Ascending aorta (tissue), 2 donors: ENCODE results near the gene FAF1. TPM values are rescaled to one million over a fixed set of nuclear protein-coding genes. Genes with fewer than 3 reads are reported as not detected.

ENCODE experiments used
- DNase-seq, 2 donors: peaks; one replicate each; pipeline ENCODE4 v3.0.0-alpha.2; 2019; ENCODE audit warnings: low spot score in 2 of 2
- H3K27ac ChIP-seq, 2 donors: fragments of 200-600 bp; sonication (generic); one replicate each; pipeline ENCODE4 v1.5.1; 2016 to 2017; ENCODE audit warnings: mild to moderate bottlenecking in 1 of 2
- H3K27me3 ChIP-seq: fragments of 200-600 bp; sonication (generic); one replicate; pipeline ENCODE4 v1.5.1; 2017
- H3K36me3 ChIP-seq, 2 donors: fragments of 200-600 bp; sonication (generic); one replicate each; pipeline ENCODE4 v1.5.1; 2016
- H3K4me1 ChIP-seq, 2 donors: fragments of 200-600 bp; sonication (generic); one replicate each; pipeline ENCODE4 v1.5.1; 2016 to 2017; ENCODE audit warnings: mild to moderate bottlenecking in 1 of 2
- H3K4me3 ChIP-seq, 2 donors: fragments of 200-600 bp; sonication (generic); one replicate each; pipeline ENCODE4 v1.5.1; 2016 to 2017; ENCODE audit warnings: mild to moderate bottlenecking in 1 of 2
- H3K9me3 ChIP-seq, 2 donors: fragments of 200-600 bp; sonication (generic); one replicate each; pipeline ENCODE4 v1.5.1; 2016
- CTCF ChIP-seq, 3 experiments: fragments of 200-600 bp in 2 of 3; fragments of 450-650 bp in 1 of 3; sonication (generic) in 2 of 3; IDR thresholded peaks; one replicate each; pipeline ENCODE4 v1.5.1; 2016 to 2019; ENCODE audit warnings: antibody characterized with exemption in 3 of 3, mild to moderate bottlenecking in 1 of 3, moderate library complexity in 1 of 3
- intact Hi-C: fragments of 100-400 bp; cut with DNase I; formaldehyde crosslinking; loops from one replicate; pipeline ENCODE4 v1.15.1; 2023
- total RNA-seq: library from RNA; depleted of rRNA; stranded (reverse); fragments of >200 nt; gene quantifications from one replicate; pipeline ENCODE4 v1.1.0, GENCODE V29; 2016

The FAF1 gene
- total RNA-seq, 1 donor from 2014 or later: 16.4 TPM

- Histone ChIP-seq H3K4me3 (peak overlapping the region in 1 of 2 donors; percentile 24), H3K9me3 (no peaks in the 10 kb centered on the region), H3K36me3 (no peaks in the 10 kb centered on the region), H3K4me1 (peaks cover 10% of the 10 kb centered on the region in 2 donors), H3K27ac (no peak overlapping the region), H3K27me3 (peaks cover 40% of the 10 kb centered on the region)
- intact Hi-C loops: no loop called here
- TF ChIP-seq CTCF (IDR thresholded peaks at IDR 0.05): no peak
- no peak for DNase-seq
Observed at GRCh38 chr1:50416150-50416527, 543.9 kb downstream of the FAF1 start.

GRCh38 chr1:50415235-50416149, 544.6 kb downstream of the FAF1 start:
- H3K27me3 ChIP-seq: peaks cover 36% of the 10 kb centered on the region
- no peak overlapping the region for H3K27ac ChIP-seq
- no peak for DNase-seq

GRCh38 chr1:50414853-50415234, 545.2 kb downstream of the FAF1 start:
- no peaks in the 10 kb centered on the region for H3K36me3 ChIP-seq

More at GRCh38 chr1:50415235-50416149, 544.6 kb downstream of the FAF1 start:
- no peak for TF ChIP-seq CTCF (IDR thresholded peaks at IDR 0.05)
- H3K4me1 ChIP-seq: peaks cover 10% of the 10 kb centered on the region in 2 donors
- no peak overlapping the region for H3K4me3 ChIP-seq
- intact Hi-C loops: no loop called here
- no peaks in the 10 kb centered on the region for H3K36me3 ChIP-seq
- H3K9me3 ChIP-seq: no peaks in the 10 kb centered on the region

GRCh38 chr1:50412813-50413476, 547.1 kb downstream of the FAF1 start:
- H3K27ac ChIP-seq: no peak overlapping the region
- no peaks in the 10 kb centered on the region for H3K36me3 ChIP-seq
- no peaks in the 10 kb centered on the region for H3K9me3 ChIP-seq
- TF ChIP-seq CTCF (IDR thresholded peaks at IDR 0.05): no peak
- intact Hi-C loops: no loop called here
- H3K4me1 ChIP-seq: peaks cover 4 to 6% of the 10 kb centered on the region in 2 donors
- no peak overlapping the region for H3K4me3 ChIP-seq
- DNase-seq: no peak
- peaks cover 25% of the 10 kb centered on the region for H3K27me3 ChIP-seq

More at GRCh38 chr1:50414853-50415234, 545.2 kb downstream of the FAF1 start:
- Histone ChIP-seq H3K27ac (no peak overlapping the region), H3K27me3 (peaks cover 39% of the 10 kb centered on the region), H3K4me1 (peaks cover 10% of the 10 kb centered on the region in 2 donors), H3K4me3 (no peak overlapping the region), H3K9me3 (no peaks in the 10 kb centered on the region)
- no peak for DNase-seq
- intact Hi-C loops: no loop called here
- TF ChIP-seq CTCF (IDR thresholded peaks at IDR 0.05): no peak

GRCh38 chr1:50405814-50406213, 554.3 kb downstream of the FAF1 start:
- Histone ChIP-seq H3K27ac (no peak overlapping the region), H3K36me3 (no peaks in the 10 kb centered on the region), H3K27me3 (peaks cover 8% of the 10 kb centered on the region), H3K9me3 (no peaks in the 10 kb centered on the region), H3K4me1 (no peaks in the 10 kb centered on the region), H3K4me3 (no peak overlapping the region)
- TF ChIP-seq CTCF (IDR thresholded peaks at IDR 0.05): no peak
- no peak for DNase-seq
- intact Hi-C loops: no loop called here
